Transverse colon (tissue), 4 donors: ENCODE measurements around the gene SIL1. TPM values are rescaled to one million over a fixed set of nuclear protein-coding genes. Genes with fewer than 3 reads are reported as not detected.
"Not testable (repeated sequence)": the region's sequence is repeated elsewhere in the genome, so short reads cannot be mapped to it uniquely, and the experiment has no call there.

Experiments used
- DNase-seq: peaks from one replicate; pipeline ENCODE4 v3.0.0-alpha.2; 2019
- H3K27ac ChIP-seq, 4 donors: fragments of 200-600 bp; sonication (generic); 2 replicates each; pipeline ENCODE4 v1.5.1; 2016 to 2018; ENCODE audit warnings: inconsistent platforms in 4 of 4
- H3K27me3 ChIP-seq: fragments of 200-600 bp; sonication (generic); 2 replicates; pipeline ENCODE4 v1.5.1; 2017; ENCODE audit warnings: inconsistent platforms
- H3K36me3 ChIP-seq, 4 donors: fragments of 200-600 bp; sonication (generic); 2 replicates each; pipeline ENCODE4 v1.5.1; 2017 to 2019; ENCODE audit warnings: inconsistent platforms in 4 of 4
- H3K4me1 ChIP-seq, 4 donors: fragments of 200-600 bp; sonication (generic); 2 replicates each; pipeline ENCODE4 v1.5.1; 2017 to 2020; ENCODE audit warnings: inconsistent platforms in 4 of 4
- H3K4me3 ChIP-seq, 4 donors: fragments of 200-600 bp; sonication (generic); 1 replicate in 1 of 4; 2 replicates in 3 of 4; pipeline versions ENCODE4 v1.5.1 to v1.6.1; 2017 to 2019; ENCODE audit warnings: inconsistent platforms in 4 of 4
- H3K9me3 ChIP-seq, 2 donors: fragments of 200-600 bp; sonication (generic); 2 replicates each; pipeline ENCODE4 v1.5.1; 2017 to 2019; ENCODE audit warnings: inconsistent platforms in 2 of 2
- EP300 ChIP-seq: sonication (generic); formaldehyde crosslinking; IDR thresholded peaks from one replicate; pipeline ENCODE4 v1.6.1; 2017; ENCODE audit warnings: antibody characterized with exemption, low read depth
- POLR2A ChIP-seq: fragments of 450-650 bp; IDR thresholded peaks from one replicate; pipeline ENCODE4 v1.6.1; 2016; ENCODE audit warnings: antibody characterized with exemption, mild to moderate bottlenecking, moderate library complexity
- POLR2AphosphoS5 ChIP-seq, 3 donors: sonication (generic); formaldehyde crosslinking; IDR thresholded peaks; one replicate each; pipeline ENCODE4 v1.6.1; 2016; ENCODE audit warnings: antibody characterized with exemption in 3 of 3
- WGBS, 2 donors: methylation state at CpG; one replicate each; pipeline ENCODE4 v1.1.5; 2018; ENCODE audit warnings: low coverage in 1 of 2; 5-methylcytosine and 5-hydroxymethylcytosine counted together
- in situ Hi-C, 4 donors: fragments of 200-750 bp; cut with MboI; loops; one replicate each; pipeline versions ENCODE4 v1.15.0 to v1.15.1; 2017; ENCODE audit warnings: low sequenced_read_pairs in 3 of 4, low pct_ligation_motif_present in 1 of 4, low pct_unique_long_range_greater_than_20kb in 1 of 4
- intact Hi-C: fragments of 100-400 bp; cut with DNase I; formaldehyde crosslinking; loops from one replicate; pipeline ENCODE4 v1.15.1; 2023; ENCODE audit warnings: low total_unique reads
- total RNA-seq, 4 donors: library from RNA; depleted of rRNA; stranded (reverse); fragments of >200 nt; gene quantifications; one replicate each; pipeline ENCODE4 v1.1.0, GENCODE V29; 2016
- TF ChIP-seq, protein P1 (sequence below), 5 experiments: fragments of 200-600 bp in 3 of 5; fragments of 450-650 bp in 2 of 5; sonication (generic) in 3 of 5; IDR thresholded peaks; 1 replicate in 2 of 5; 2 replicates in 3 of 5; pipeline ENCODE4 v1.5.1; 2016 to 2017; ENCODE audit warnings: antibody characterized with exemption in 5 of 5, inconsistent platforms in 3 of 5, mild to moderate bottlenecking in 2 of 5, moderate library complexity in 1 of 5

SIL1 gene
- total RNA-seq, 4 donors from 2014 or later, result 11.1 to 38.1 (median 29.0) TPM

- intact Hi-C loops, result no loop called here
- no peaks in the 10 kb centered on the region for H3K27me3 ChIP-seq
- DNase-seq, result no peak
- H3K9me3 ChIP-seq, result no peaks in the 10 kb centered on the region
- TF ChIP-seq POLR2AphosphoS5 (IDR thresholded peaks at IDR 0.05) (no peak), EP300 (no peak), POLR2A (no peak)
- TF ChIP-seq, protein P1, sequence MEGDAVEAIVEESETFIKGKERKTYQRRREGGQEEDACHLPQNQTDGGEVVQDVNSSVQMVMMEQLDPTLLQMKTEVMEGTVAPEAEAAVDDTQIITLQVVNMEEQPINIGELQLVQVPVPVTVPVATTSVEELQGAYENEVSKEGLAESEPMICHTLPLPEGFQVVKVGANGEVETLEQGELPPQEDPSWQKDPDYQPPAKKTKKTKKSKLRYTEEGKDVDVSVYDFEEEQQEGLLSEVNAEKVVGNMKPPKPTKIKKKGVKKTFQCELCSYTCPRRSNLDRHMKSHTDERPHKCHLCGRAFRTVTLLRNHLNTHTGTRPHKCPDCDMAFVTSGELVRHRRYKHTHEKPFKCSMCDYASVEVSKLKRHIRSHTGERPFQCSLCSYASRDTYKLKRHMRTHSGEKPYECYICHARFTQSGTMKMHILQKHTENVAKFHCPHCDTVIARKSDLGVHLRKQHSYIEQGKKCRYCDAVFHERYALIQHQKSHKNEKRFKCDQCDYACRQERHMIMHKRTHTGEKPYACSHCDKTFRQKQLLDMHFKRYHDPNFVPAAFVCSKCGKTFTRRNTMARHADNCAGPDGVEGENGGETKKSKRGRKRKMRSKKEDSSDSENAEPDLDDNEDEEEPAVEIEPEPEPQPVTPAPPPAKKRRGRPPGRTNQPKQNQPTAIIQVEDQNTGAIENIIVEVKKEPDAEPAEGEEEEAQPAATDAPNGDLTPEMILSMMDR (IDR thresholded peaks at IDR 0.05), result no peak
- no peak overlapping the region for H3K4me3 ChIP-seq
- H3K27ac ChIP-seq, result no peak overlapping the region
- H3K36me3 ChIP-seq, result no peaks in the 10 kb centered on the region
- peaks cover 0 to 12% (median 7%) of the 10 kb centered on the region in 4 donors for H3K4me1 ChIP-seq
- in situ Hi-C loops, result no loop called here
- WGBS, 2 donors, result 84 to 89% methylated on average over 2 of the region's 2 CpGs
These were observed 140.0 kb downstream of the SIL1 start for GRCh38 chr5:139058121-139058520.

- DNase-seq, H3K4me1 ChIP-seq, H3K36me3 ChIP-seq, H3K9me3 ChIP-seq, H3K27me3 ChIP-seq, H3K4me3 ChIP-seq, intact Hi-C loops, H3K27ac ChIP-seq, in situ Hi-C loops: not testable (repeated sequence)
- WGBS, 2 donors, result 81% methylated on average over 4 of the region's 7 CpGs; no CpG with 5 or more reads in 1 of the 2 donors
These were observed 140.9 kb downstream of the SIL1 start for GRCh38 chr5:139057045-139057939.

DNA sequence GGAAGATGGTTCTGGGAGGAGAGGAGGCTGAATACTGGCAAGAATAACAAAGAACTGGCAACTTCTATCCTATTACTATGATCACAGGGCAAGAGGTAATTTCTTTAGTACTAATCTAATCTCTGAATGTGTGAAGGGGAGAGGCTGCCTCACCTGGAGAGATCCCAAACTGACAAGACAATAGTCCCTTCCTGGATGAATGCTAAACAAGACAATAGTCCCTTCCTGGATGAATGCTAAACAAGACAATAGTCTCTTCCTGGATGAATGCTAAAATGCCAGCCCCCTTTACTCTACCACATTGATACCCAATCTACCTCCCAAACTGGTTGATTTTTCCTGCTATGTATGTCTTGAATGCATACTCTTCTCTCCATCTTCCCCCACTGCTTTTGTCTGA is 145.2 kb downstream of the SIL1 start:
- intact Hi-C loops, result no loop called here

GRCh38 chr5:139051392-139051791 is 146.8 kb downstream of the SIL1 start:
- H3K9me3 ChIP-seq, result no peaks in the 10 kb centered on the region
- DNase-seq, result no peak
- WGBS, 2 donors, result 51 to 56% methylated on average over 2 to 3 of the region's 3 CpGs
- TF ChIP-seq POLR2AphosphoS5 (IDR thresholded peaks at IDR 0.05) (no peak), POLR2A (no peak), EP300 (no peak)
- TF ChIP-seq, protein P1 (IDR thresholded peaks at IDR 0.05), result no peak
- peaks cover 0 to 9% (median 3%) of the 10 kb centered on the region in 4 donors for H3K4me1 ChIP-seq
- no peak overlapping the region for H3K4me3 ChIP-seq
- in situ Hi-C loops (no loop called here), intact Hi-C loops (no loop called here)
- no peak overlapping the region for H3K27ac ChIP-seq
- no peaks in the 10 kb centered on the region for H3K36me3 ChIP-seq
- H3K27me3 ChIP-seq, result no peaks in the 10 kb centered on the region

More for the DNA sequence above, 145.2 kb downstream of the SIL1 start:
- DNase-seq, result no peak
- Histone ChIP-seq H3K27ac (no peak overlapping the region), H3K27me3 (no peaks in the 10 kb centered on the region), H3K4me1 (peaks cover 0 to 9% (median 3%) of the 10 kb centered on the region in 4 donors), H3K9me3 (no peaks in the 10 kb centered on the region), H3K36me3 (no peaks in the 10 kb centered on the region), H3K4me3 (no peak overlapping the region)
- TF ChIP-seq, protein P1 (IDR thresholded peaks at IDR 0.05), result no peak
- in situ Hi-C loops, result no loop called here

- intact Hi-C loops, result no loop called here
- TF ChIP-seq EP300, result no peak
- Histone ChIP-seq H3K4me1 (peaks cover 0 to 9% (median 3%) of the 10 kb centered on the region in 4 donors), H3K4me3 (no peak overlapping the region), H3K27me3 (no peaks in the 10 kb centered on the region), H3K27ac (no peak overlapping the region), H3K9me3 (no peaks in the 10 kb centered on the region), H3K36me3 (no peaks in the 10 kb centered on the region)
- DNase-seq, result no peak
- in situ Hi-C loops, result no loop called here
These were observed 147.7 kb downstream of the SIL1 start for GRCh38 chr5:139050432-139050831.
